HepG2 (cell line): ENCODE data around the gene GGA1. TPM values are rescaled to one million over a fixed set of nuclear protein-coding genes. Genes with fewer than 3 reads are reported as not detected.

Experiments
- HNF4G ChIP-seq, 2 experiments: sonication (generic) in 1 of 2; formaldehyde crosslinking in 1 of 2; IDR thresholded peaks; 2 replicates each; pipeline versions ENCODE4 v1.4.0 to v1.6.1; 2011 to 2020; ENCODE audit warnings: borderline replicate concordance in 2 of 2, low read depth in 2 of 2, mild to moderate bottlenecking in 2 of 2, low read length in 1 of 2, missing genetic modification reagents in 1 of 2, moderate library complexity in 1 of 2
- HNRNPK ChIP-seq: fragments of 200-400 bp; formaldehyde crosslinking; IDR thresholded peaks from 2 replicates; pipeline ENCODE4 v1.6.1; 2018; ENCODE audit warnings: low read length, low read depth, moderate library complexity, mild to moderate bottlenecking; ENCODE audit not compliant: poor library complexity, severe bottlenecking
- NR2C2 ChIP-seq: sonication (generic); formaldehyde crosslinking; IDR thresholded peaks from 2 replicates; pipeline ENCODE4 v1.4.0; 2020; ENCODE audit warnings: missing genetic modification reagents, mild to moderate bottlenecking, moderate library complexity, borderline replicate concordance
- RFX5 ChIP-seq: IDR thresholded peaks from 2 replicates; pipeline ENCODE4 v1.6.1; 2011; ENCODE audit warnings: low read depth, low read length, improper control_type of control experiment
- SIN3A ChIP-seq: IDR thresholded peaks from 2 replicates; pipeline ENCODE4 v1.6.1; 2011; ENCODE audit warnings: low read depth, mild to moderate bottlenecking, control low read depth, low read length, borderline replicate concordance
- SRSF4 ChIP-seq: fragments of 200-400 bp; formaldehyde crosslinking; IDR thresholded peaks from one replicate; pipeline ENCODE4 v1.6.1; 2018; ENCODE audit warnings: mild to moderate bottlenecking, low read depth, low read length, moderate library complexity; ENCODE audit not compliant: poor library complexity, severe bottlenecking
- TRIM24 ChIP-seq: sonication (generic); formaldehyde crosslinking; IDR thresholded peaks from 2 replicates; pipeline ENCODE4 v1.8.0; 2022; ENCODE audit warnings: mild to moderate bottlenecking, missing genetic modification reagents
- WIZ ChIP-seq: sonication (generic); formaldehyde crosslinking; IDR thresholded peaks from 2 replicates; pipeline ENCODE4 v1.5.1; 2020; ENCODE audit warnings: mild to moderate bottlenecking, missing genetic modification reagents
- ZFAT ChIP-seq: sonication (generic); formaldehyde crosslinking; conservative IDR thresholded peaks from 2 replicates; pipeline ENCODE4 v1.8.1; 2023; ENCODE audit warnings: missing genetic modification reagents, inconsistent platforms
- ZNF430 ChIP-seq: sonication (generic); formaldehyde crosslinking; IDR thresholded peaks from 2 replicates; pipeline ENCODE4 v1.9.0; 2021; ENCODE audit warnings: mild to moderate bottlenecking, missing genetic modification reagents
- ZNF552 ChIP-seq: sonication (generic); formaldehyde crosslinking; IDR thresholded peaks from 2 replicates; pipeline ENCODE4 v1.9.0; 2022; ENCODE audit warnings: missing genetic modification reagents, mild to moderate bottlenecking, borderline replicate concordance
- ZNF558 ChIP-seq: sonication (generic); formaldehyde crosslinking; IDR thresholded peaks from 2 replicates; pipeline ENCODE4 v1.9.0; 2022; ENCODE audit warnings: mild to moderate bottlenecking, missing genetic modification reagents, borderline replicate concordance
- ZNF616 ChIP-seq: sonication (generic); formaldehyde crosslinking; IDR thresholded peaks from 2 replicates; pipeline ENCODE4 v1.5.0; 2020; ENCODE audit warnings: low read depth, mild to moderate bottlenecking, missing genetic modification reagents
- ZNF678 ChIP-seq: sonication (generic); formaldehyde crosslinking; IDR thresholded peaks from 2 replicates; pipeline ENCODE4 v1.4.0; 2020; ENCODE audit warnings: mild to moderate bottlenecking, missing genetic modification reagents
- ZNF839 ChIP-seq: sonication (generic); formaldehyde crosslinking; IDR thresholded peaks from 2 replicates; pipeline ENCODE4 v1.4.0; 2020; ENCODE audit warnings: missing genetic modification reagents, mild to moderate bottlenecking, borderline replicate concordance
- polyA plus RNA-seq, 8 experiments: library from polyadenylated mRNA; depleted of rRNA in 3 of 8; stranded (reverse) in 7 of 8; unstranded in 1 of 8; fragments of >200 nt; fragmentation: Illumina TruSeq in 4 of 8; extraction: Trizol in 4 of 8; gene quantifications; 2 replicates each; pipeline versions ENCODE4 v1.2.1 to v1.2.3, GENCODE V29; 2011 to 2016; ENCODE audit warnings: low read depth in 4 of 8, missing spikeins in 1 of 8, mixed read lengths in 1 of 8; ENCODE audit not compliant: insufficient read depth in 1 of 8
- total RNA-seq, 5 experiments: library from RNA; depleted of rRNA; stranded (reverse); fragments of >200 nt; fragmentation: Illumina TruSeq; extraction: Trizol; gene quantifications; 2 replicates each; pipeline ENCODE4 v1.2.3, GENCODE V29; 2016; ENCODE audit warnings: low read depth in 1 of 5
- TF ChIP-seq, protein P1 (sequence below): sonication (generic); formaldehyde crosslinking; IDR thresholded peaks from 2 replicates; pipeline ENCODE4 v1.9.0; 2021; ENCODE audit warnings: missing genetic modification reagents, borderline replicate concordance
- TF ChIP-seq, protein P2 (sequence below): sonication (generic); formaldehyde crosslinking; IDR thresholded peaks from 2 replicates; pipeline ENCODE4 v1.4.0; 2020; ENCODE audit warnings: missing genetic modification reagents

Gene GGA1
- total and polyA plus RNA-seq, 2 of the 13 experiments (the other 11 are each of a cell fraction or from before 2014, with no cell fraction given): 29.1 to 87.2 TPM

- TF ChIP-seq, protein P1, sequence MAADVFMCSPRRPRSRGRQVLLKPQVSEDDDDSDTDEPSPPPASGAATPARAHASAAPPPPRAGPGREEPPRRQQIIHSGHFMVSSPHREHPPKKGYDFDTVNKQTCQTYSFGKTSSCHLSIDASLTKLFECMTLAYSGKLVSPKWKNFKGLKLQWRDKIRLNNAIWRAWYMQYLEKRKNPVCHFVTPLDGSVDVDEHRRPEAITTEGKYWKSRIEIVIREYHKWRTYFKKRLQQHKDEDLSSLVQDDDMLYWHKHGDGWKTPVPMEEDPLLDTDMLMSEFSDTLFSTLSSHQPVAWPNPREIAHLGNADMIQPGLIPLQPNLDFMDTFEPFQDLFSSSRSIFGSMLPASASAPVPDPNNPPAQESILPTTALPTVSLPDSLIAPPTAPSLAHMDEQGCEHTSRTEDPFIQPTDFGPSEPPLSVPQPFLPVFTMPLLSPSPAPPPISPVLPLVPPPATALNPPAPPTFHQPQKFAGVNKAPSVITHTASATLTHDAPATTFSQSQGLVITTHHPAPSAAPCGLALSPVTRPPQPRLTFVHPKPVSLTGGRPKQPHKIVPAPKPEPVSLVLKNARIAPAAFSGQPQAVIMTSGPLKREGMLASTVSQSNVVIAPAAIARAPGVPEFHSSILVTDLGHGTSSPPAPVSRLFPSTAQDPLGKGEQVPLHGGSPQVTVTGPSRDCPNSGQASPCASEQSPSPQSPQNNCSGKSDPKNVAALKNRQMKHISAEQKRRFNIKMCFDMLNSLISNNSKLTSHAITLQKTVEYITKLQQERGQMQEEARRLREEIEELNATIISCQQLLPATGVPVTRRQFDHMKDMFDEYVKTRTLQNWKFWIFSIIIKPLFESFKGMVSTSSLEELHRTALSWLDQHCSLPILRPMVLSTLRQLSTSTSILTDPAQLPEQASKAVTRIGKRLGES: no peak
- no peak for TF ChIP-seq TRIM24 (CRISPR knock-in tag)
- no peak for TF ChIP-seq ZNF552
- no peak for TF ChIP-seq HNRNPK
- TF ChIP-seq ZFAT (CRISPR knock-in tag): no peak
- no peak; the same call in 1 of the 2 replicates for TF ChIP-seq ZNF558
- TF ChIP-seq HNF4G (IDR thresholded peaks at IDR 0.05; ENCODE audit: borderline replicate concordance, low read depth, low read length): no peak
- TF ChIP-seq HNF4G (CRISPR knock-in tag; IDR thresholded peaks at IDR 0.05; ENCODE audit: borderline replicate concordance, low read depth): no peak
- TF ChIP-seq NR2C2 (CRISPR knock-in tag): 0 out of 2 replicates have a peak, but pooled peaks have one; percentile 14
- no peak for TF ChIP-seq RFX5
- TF ChIP-seq SIN3A: no peak
- TF ChIP-seq SRSF4: no peak
- TF ChIP-seq ZNF678: no peak
- no peak for TF ChIP-seq WIZ (CRISPR knock-in tag)
- TF ChIP-seq, protein P2, sequence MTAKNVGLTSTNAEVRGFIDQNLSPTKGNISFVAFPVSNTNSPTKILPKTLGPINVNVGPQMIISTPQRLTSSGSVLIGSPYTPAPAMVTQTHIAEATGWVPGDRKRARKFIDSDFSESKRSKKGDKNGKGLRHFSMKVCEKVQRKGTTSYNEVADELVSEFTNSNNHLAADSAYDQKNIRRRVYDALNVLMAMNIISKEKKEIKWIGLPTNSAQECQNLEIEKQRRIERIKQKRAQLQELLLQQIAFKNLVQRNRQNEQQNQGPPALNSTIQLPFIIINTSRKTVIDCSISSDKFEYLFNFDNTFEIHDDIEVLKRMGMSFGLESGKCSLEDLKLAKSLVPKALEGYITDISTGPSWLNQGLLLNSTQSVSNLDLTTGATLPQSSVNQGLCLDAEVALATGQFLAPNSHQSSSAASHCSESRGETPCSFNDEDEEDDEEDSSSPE: no peak
- TF ChIP-seq ZNF430 (CRISPR knock-in tag): peak; percentile 33; the same call in 1 of the 2 replicates
- 0 out of 2 replicates have a peak, but pooled peaks have one; percentile 48 for TF ChIP-seq ZNF839 (CRISPR knock-in tag)
- TF ChIP-seq ZNF616 (CRISPR knock-in tag): no peak
Observed at GRCh38 chr22:37566903-37567798, 41.5 kb upstream of the GGA1 start (continued).
